GM12865 (cell line): ENCODE data around the gene GALNT18.

Experiments used
- DNase-seq: peaks from one replicate; pipeline ENCODE4 v3.0.0; 2010; ENCODE audit warnings: low read depth
- H3K4me3 ChIP-seq: 2 replicates; pipeline ENCODE4 v1.5.1; 2011; ENCODE audit warnings: mild to moderate bottlenecking, low read depth, low read length, control low read depth
- CTCF ChIP-seq: IDR thresholded peaks from 2 replicates; pipeline ENCODE4 v1.5.1; 2011; ENCODE audit warnings: low read length, control low read depth, low read depth, inconsistent platforms; ENCODE audit not compliant: insufficient read depth; ENCODE audit errors: missing control alignments

GALNT18 gene

DNA sequence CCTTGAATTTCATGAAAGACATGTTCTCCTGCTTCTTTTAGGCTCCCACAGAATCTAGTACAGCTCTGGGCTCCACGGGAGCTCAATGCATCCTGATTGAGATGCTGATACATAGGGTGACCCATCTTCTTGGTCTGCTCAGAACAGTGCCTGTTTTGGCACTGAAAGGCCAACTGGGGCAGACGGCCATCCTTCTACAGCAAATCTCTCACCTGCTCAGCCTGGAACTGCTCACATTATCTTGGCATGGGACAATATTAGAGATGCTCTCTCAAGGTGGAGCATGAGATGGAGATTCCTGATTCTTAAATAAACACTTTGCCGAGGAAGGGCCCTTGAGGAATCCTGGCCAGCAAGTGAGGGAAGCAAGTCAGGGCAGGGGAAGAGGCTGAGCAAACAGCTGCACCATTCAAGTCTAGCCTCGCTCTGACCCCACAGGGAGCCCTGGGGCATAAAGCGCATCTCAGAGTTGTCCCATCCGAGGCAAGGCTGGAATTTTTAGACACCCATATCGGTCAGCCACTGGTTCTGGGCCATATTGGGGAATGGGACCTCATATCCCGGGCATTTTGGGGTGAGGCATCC is 210.3 kb downstream of the GALNT18 start:
- no peak overlapping the region for H3K4me3 ChIP-seq
- DNase-seq: no peak
- TF ChIP-seq CTCF: no peak

GRCh38 chr11:11409901-11410300 is 211.9 kb downstream of the GALNT18 start:
- no peak for DNase-seq
- TF ChIP-seq CTCF: no peak
- H3K4me3 ChIP-seq: no peak overlapping the region

GRCh38 chr11:11409224-11409623 is 212.6 kb downstream of the GALNT18 start:
- H3K4me3 ChIP-seq: no peak overlapping the region
- TF ChIP-seq CTCF: no peak
- no peak for DNase-seq

GRCh38 chr11:11408436-11409221 is 213.2 kb downstream of the GALNT18 start:
- TF ChIP-seq CTCF: no peak
- DNase-seq: no peak
- H3K4me3 ChIP-seq: no peak overlapping the region

- H3K4me3 ChIP-seq: no peak overlapping the region
- DNase-seq: no peak
- no peak for TF ChIP-seq CTCF
These were observed 214.1 kb downstream of the GALNT18 start for GRCh38 chr11:11407763-11408084.

GRCh38 chr11:11407065-11407762 is 214.6 kb downstream of the GALNT18 start:
- DNase-seq: no peak
- no peak for TF ChIP-seq CTCF
- H3K4me3 ChIP-seq: no peak overlapping the region
